ENCODE measurements around the gene FBXL19. TPM values are rescaled to one million over a fixed set of nuclear protein-coding genes. Genes with fewer than 3 reads are reported as not detected.
A peak's percentile ranks its signal among the peaks of the same experiment; 100 is the strongest.

The FBXL19 gene
- total and polyA plus RNA-seq, 9 of the 15 experiments (the other 6 are each of a cell fraction or from before 2014, with no cell fraction given) = 0.13 to 48.0 (median 13.5) TPM; not detected in 1

GRCh38 chr16:30874821-30875717 is 48.3 kb upstream of the FBXL19 start (continued):
- TF ChIP-seq RREB1 (CRISPR knock-in tag; IDR thresholded peaks at IDR 0.05) = peak; percentile 64; the same call in 1 of the 2 replicates
- 0 out of 2 replicates have a peak, but pooled peaks have one; percentile 60 for TF ChIP-seq ZBED1 (IDR thresholded peaks at IDR 0.05)
- TF ChIP-seq FOXP1 (CRISPR knock-in tag; IDR thresholded peaks at IDR 0.05) = peak; percentile 75
- TF ChIP-seq HNRNPL (IDR thresholded peaks at IDR 0.05; ENCODE audit: low read depth, low read length) = peak; percentile 84
- TF ChIP-seq CEBPB (tag; IDR thresholded peaks at IDR 0.05) = peak; percentile 72
- TF ChIP-seq CBFB (CRISPR knock-in tag; IDR thresholded peaks at IDR 0.05) = peak; percentile 92; the same call in 1 of the 2 replicates
- no peak for TF ChIP-seq ZNF518B (CRISPR knock-in tag; IDR thresholded peaks at IDR 0.05)
- peak; percentile 85 for TF ChIP-seq CTBP1 (IDR thresholded peaks at IDR 0.05; ENCODE audit: borderline replicate concordance)
- no peak for TF ChIP-seq NFE2 (IDR thresholded peaks at IDR 0.05; ENCODE audit: low read depth)

Measured in K562 (cell line).